Ovary (tissue), 9 donors: Measurements from ENCODE around the gene ING4. TPM values are rescaled to one million over a fixed set of nuclear protein-coding genes. Genes with fewer than 3 reads are reported as not detected.

ENCODE experiments used
- DNase-seq, 5 donors: peaks; one replicate each; pipeline ENCODE4 v3.0.0-alpha.2; 2019 to 2020
- H3K27ac ChIP-seq, 2 donors: fragments of 200-600 bp; one replicate each; pipeline versions ENCODE4 v1.5.1 to v1.8.0; 2019 to 2022
- H3K27me3 ChIP-seq: fragments of 200-600 bp; one replicate; pipeline ENCODE4 v1.8.0; 2022
- H3K36me3 ChIP-seq: fragments of 200-600 bp; sonication (generic); one replicate; pipeline ENCODE4 v1.5.1; 2019
- H3K4me1 ChIP-seq: one replicate; pipeline ENCODE4 v1.8.1; 2013; ENCODE audit warnings: mild to moderate bottlenecking, moderate library complexity; ENCODE audit not compliant: insufficient read depth
- H3K4me3 ChIP-seq: fragments of 200-600 bp; sonication (generic); one replicate; pipeline ENCODE4 v1.5.1; 2017
- H3K9me3 ChIP-seq, 2 donors: fragments of 200-600 bp in 1 of 2; sonication (generic) in 1 of 2; one replicate each; pipeline versions ENCODE4 v1.5.1 to v1.8.1; 2013 to 2019; ENCODE audit warnings: mild to moderate bottlenecking in 1 of 2, moderate library complexity in 1 of 2
- EP300 ChIP-seq: sonication (generic); formaldehyde crosslinking; IDR thresholded peaks from one replicate; pipeline ENCODE4 v1.6.1; 2017; ENCODE audit warnings: antibody characterized with exemption
- POLR2A ChIP-seq: fragments of 450-650 bp; IDR thresholded peaks from one replicate; pipeline ENCODE4 v1.6.1; 2017; ENCODE audit warnings: antibody characterized with exemption, mild to moderate bottlenecking, moderate library complexity
- WGBS, 3 donors: extraction: QIAGEN DNeasy Blood & Tissue Kit in 1 of 3; methylation state at CpG; one replicate each; pipeline versions ENCODE4 v1.1.5 to v1.1.7; 2013 to 2017; 5-methylcytosine and 5-hydroxymethylcytosine counted together
- intact Hi-C, 4 donors: fragments of 100-400 bp; cut with DNase I; formaldehyde crosslinking; loops; one replicate each; pipeline versions ENCODE4 v1.11.0 to v1.15.1; 2022 to 2023
- polyA plus RNA-seq, 2 donors: library from polyadenylated mRNA; stranded (reverse); fragments of 200-250 nt in 1 of 2; fragments of 350-450 nt in 1 of 2; fragmentation: Illumina TruSeq in 1 of 2; extraction: RNeasy Lipid Tissue Mini Kit (QIAGEN cat#74804) in 1 of 2; gene quantifications; one replicate each; pipeline ENCODE4 v1.2.3, GENCODE V29; 2013 to 2014
- total RNA-seq, 7 donors: library from RNA; depleted of rRNA in 2 of 7; stranded (reverse); fragments of >200 nt in 2 of 7; fragmentation: NEBNext Ultra II Directional in 3 of 7; extraction: Animal tissue kit (Norgen Biotek cat#: 25700) in 3 of 7; gene quantifications; one replicate each; pipeline versions ENCODE4 v1.1.0 to v1.2.4, GENCODE V29; 2016 to 2023
- TF ChIP-seq, protein P1 (sequence below), 3 donors: fragments of 450-650 bp in 2 of 3; fragments of 200-600 bp in 1 of 3; IDR thresholded peaks; one replicate each; pipeline versions ENCODE4 v1.5.1 to v1.8.0; 2016 to 2022; ENCODE audit warnings: antibody characterized with exemption in 3 of 3, mild to moderate bottlenecking in 1 of 3
- donor health status: DM: no; HTN: no; CAD: no; lungs with moderate emphysema.
- donor health status: DM: no; HTN: no; CAD: no.
- donor health status: Bipolar disorder and iron deficiency.
- donor health status: DM: yes; HTN: yes; CAD: no.
- donor health status: DM: no; HTN: no; CAD: no.
- donor health status: DM: yes; HTN: yes; CAD: no.

ING4 gene
- total and polyA plus RNA-seq, 9 donors: 26.1 to 90.0 (median 36.8) TPM

DNA sequence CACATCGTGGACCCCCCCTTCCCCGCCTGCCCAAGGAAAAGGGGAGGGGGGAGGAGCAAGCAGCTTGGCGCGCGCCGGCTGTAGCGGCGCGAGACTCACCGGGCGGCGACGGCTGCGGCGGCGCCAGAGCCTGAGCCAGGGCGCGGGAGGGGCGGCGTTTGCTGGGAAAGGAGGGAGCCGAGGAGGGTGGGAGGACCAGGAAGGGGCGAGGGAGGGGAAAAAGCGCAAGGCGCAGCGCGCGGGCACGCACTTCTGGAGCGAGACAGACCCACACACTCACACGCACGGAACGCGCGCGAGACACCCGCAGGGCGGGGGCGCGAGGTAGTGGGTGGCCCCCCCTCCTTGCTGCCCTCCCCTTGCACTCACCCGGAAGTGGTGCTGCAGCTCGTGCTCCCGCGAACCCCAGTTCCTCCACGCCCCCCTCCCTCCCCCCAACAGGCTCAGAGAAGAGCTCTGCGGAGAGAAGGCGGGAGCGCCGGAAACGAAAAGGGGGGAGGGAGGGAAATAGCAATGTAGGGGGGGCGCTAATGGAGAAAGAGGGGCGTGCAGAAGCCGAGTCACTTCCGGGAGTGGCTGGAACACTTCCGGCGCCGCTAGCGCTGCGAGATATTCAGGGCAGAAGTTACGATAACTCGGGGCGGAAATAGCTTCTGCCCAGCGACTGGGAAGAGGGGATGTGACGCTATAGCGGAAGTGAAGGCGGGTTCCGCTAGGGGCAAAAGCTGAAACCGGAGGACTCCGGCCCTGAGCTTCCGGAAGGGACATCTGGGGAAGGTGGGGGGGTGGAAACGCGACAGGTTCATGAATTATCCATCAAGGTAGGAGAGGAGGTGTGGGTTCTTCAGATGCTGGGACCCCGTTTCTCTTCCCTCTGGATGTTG, 26.3 kb upstream of the ING4 start, which contains the start of gene ZNF384:
Gene ZNF384 (minus strand): TSS at position 377 of the 884 bp plus-strand sequence. CDS start 9,855 bp downstream, outside the sequence.
- H3K27ac ChIP-seq: peak within 1 kb of the TSS; percentile 80 to 93
- peak; percentile 96 to 98 (median 97) for DNase-seq
- H3K4me1 ChIP-seq: peaks cover 10% of the 10 kb centered on the region
- intact Hi-C loops: loop anchor here in 2 of 4 donors (2.0 to 10.0 kb wide), 2 partner anchors 20 to 74 kb away; no protein-coding TSS in a partner anchor
- no peaks in the 10 kb centered on the region for H3K36me3 ChIP-seq
- no peaks in the 10 kb centered on the region for H3K27me3 ChIP-seq
- 0 to 1% (median 1%) methylated on average over 68 to 72 of the region's 72 CpGs for WGBS, 3 donors
- H3K9me3 ChIP-seq: no peaks in the 10 kb centered on the region
- TF ChIP-seq, protein P1, sequence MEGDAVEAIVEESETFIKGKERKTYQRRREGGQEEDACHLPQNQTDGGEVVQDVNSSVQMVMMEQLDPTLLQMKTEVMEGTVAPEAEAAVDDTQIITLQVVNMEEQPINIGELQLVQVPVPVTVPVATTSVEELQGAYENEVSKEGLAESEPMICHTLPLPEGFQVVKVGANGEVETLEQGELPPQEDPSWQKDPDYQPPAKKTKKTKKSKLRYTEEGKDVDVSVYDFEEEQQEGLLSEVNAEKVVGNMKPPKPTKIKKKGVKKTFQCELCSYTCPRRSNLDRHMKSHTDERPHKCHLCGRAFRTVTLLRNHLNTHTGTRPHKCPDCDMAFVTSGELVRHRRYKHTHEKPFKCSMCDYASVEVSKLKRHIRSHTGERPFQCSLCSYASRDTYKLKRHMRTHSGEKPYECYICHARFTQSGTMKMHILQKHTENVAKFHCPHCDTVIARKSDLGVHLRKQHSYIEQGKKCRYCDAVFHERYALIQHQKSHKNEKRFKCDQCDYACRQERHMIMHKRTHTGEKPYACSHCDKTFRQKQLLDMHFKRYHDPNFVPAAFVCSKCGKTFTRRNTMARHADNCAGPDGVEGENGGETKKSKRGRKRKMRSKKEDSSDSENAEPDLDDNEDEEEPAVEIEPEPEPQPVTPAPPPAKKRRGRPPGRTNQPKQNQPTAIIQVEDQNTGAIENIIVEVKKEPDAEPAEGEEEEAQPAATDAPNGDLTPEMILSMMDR (IDR thresholded peaks at IDR 0.05): peak in 2 of 3 donors; percentile 58
- TF ChIP-seq EP300 (peak; percentile 83), POLR2A (peak; percentile 56)
- H3K4me3 ChIP-seq: peak within 1 kb of the TSS; percentile 69

DNA sequence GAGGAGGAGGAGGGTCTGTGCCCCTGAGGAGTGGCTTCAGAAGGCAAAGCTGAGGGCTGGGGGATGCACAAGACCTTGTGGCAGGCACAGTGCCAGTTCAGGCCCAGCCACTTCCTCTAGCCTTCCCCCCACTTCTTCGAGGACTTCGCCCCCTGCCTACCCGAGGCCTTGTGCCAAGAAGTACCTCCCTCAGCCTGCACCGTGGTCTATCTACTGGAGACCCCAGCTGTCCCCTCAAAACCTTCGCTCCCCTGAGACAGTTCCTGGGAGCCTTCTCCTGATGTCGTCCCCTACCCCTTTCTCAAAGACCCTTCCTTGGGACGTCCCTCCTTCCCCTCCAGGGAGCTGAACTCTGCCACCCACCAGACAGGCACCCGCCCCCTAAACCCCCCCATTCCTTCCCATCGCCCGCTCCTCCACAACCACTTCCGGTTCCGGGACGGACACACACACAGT, 25.7 kb upstream of the ING4 start:
- Histone ChIP-seq H3K27ac (peak overlapping the region; percentile 80 to 93), H3K4me3 (peak overlapping the region; percentile 69), H3K36me3 (no peaks in the 10 kb centered on the region), H3K4me1 (peaks cover 11% of the 10 kb centered on the region), H3K27me3 (no peaks in the 10 kb centered on the region), H3K9me3 (no peaks in the 10 kb centered on the region)
- intact Hi-C loops: loop anchor here in 2 of 4 donors (2.0 to 10.0 kb wide), 2 partner anchors 20 to 74 kb away; no protein-coding TSS in a partner anchor
- 0 to 2% (median 1%) methylated on average over 13 of the region's 13 CpGs for WGBS, 3 donors
- TF ChIP-seq POLR2A: no peak
- TF ChIP-seq, protein P1 (IDR thresholded peaks at IDR 0.05): no peak
- no peak for TF ChIP-seq EP300
- DNase-seq: peak; percentile 54 to 76 (median 74)

DNA sequence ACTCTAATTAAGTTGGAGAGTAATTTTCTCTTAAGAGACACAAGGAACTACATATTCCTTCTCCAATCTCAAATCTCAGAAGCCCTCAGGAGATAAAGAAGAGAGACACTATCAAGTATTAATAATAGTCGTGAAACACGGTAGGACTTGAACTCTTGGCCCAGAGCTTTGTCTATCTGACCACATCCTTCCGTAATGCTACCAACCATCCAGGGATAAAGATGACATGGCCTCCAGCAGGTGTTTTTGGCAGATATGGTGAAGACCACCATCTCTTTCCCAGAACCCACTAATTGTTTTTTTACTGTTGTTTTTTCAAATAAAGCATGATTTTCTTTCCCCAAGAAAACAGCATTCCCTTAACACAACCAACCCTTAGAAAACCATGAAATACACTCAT, 22.9 kb upstream of the ING4 start:
- Histone ChIP-seq H3K4me3 (no peak overlapping the region), H3K36me3 (no peaks in the 10 kb centered on the region), H3K4me1 (peaks cover 12% of the 10 kb centered on the region), H3K27ac (no peak overlapping the region), H3K27me3 (no peaks in the 10 kb centered on the region), H3K9me3 (no peaks in the 10 kb centered on the region)
- WGBS, 3 donors: 52 to 74% (median 61%) methylated on average over 3 of the region's 3 CpGs
- intact Hi-C loops: loop anchor here in 1 of 4 donors (10.0 kb wide), 1 partner anchor 71 kb away; no protein-coding TSS in a partner anchor
- no peak for DNase-seq
- TF ChIP-seq, protein P1 (IDR thresholded peaks at IDR 0.05): no peak
- TF ChIP-seq POLR2A (no peak), EP300 (no peak)

DNA sequence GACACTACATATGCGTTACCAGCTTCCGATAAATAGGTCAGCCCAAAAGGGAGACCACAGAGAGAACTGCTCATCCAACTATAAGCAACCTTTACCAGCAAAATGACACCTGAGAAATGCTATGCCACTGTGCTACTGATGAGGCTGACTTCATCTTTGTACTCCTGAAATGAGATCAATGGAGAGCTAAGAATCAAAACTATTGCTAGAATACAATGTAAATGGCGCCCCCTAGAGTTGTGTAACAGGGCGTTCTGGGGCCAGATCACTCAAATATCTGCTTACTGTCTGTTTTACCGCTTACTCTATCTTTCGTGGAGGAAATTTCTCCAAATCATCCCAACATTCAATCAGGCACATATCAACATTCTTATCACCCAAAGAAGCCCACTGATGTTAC, 21.7 kb upstream of the ING4 start:
- Histone ChIP-seq H3K36me3 (no peaks in the 10 kb centered on the region), H3K9me3 (no peaks in the 10 kb centered on the region), H3K4me3 (no peak overlapping the region), H3K27ac (no peak overlapping the region), H3K4me1 (peaks cover 12% of the 10 kb centered on the region), H3K27me3 (no peaks in the 10 kb centered on the region)
- DNase-seq: no peak
- 29 to 43% (median 33%) methylated on average over 6 of the region's 6 CpGs for WGBS, 3 donors
- intact Hi-C loops: loop anchor here in 1 of 4 donors (10.0 kb wide), 1 partner anchor 70 kb away; no protein-coding TSS in a partner anchor
- TF ChIP-seq, protein P1 (IDR thresholded peaks at IDR 0.05): peak in 1 of 3 donors; percentile 23
- TF ChIP-seq EP300: no peak
